SW 1271 (cell line): Measurements from ENCODE around the gene PDIK1L.

Source experiments
- DNase-seq, 2 experiments: peaks; one replicate each; lab custom pipeline; 2025; lab: John Stamatoyannopoulos, UW

The PDIK1L gene

DNA sequence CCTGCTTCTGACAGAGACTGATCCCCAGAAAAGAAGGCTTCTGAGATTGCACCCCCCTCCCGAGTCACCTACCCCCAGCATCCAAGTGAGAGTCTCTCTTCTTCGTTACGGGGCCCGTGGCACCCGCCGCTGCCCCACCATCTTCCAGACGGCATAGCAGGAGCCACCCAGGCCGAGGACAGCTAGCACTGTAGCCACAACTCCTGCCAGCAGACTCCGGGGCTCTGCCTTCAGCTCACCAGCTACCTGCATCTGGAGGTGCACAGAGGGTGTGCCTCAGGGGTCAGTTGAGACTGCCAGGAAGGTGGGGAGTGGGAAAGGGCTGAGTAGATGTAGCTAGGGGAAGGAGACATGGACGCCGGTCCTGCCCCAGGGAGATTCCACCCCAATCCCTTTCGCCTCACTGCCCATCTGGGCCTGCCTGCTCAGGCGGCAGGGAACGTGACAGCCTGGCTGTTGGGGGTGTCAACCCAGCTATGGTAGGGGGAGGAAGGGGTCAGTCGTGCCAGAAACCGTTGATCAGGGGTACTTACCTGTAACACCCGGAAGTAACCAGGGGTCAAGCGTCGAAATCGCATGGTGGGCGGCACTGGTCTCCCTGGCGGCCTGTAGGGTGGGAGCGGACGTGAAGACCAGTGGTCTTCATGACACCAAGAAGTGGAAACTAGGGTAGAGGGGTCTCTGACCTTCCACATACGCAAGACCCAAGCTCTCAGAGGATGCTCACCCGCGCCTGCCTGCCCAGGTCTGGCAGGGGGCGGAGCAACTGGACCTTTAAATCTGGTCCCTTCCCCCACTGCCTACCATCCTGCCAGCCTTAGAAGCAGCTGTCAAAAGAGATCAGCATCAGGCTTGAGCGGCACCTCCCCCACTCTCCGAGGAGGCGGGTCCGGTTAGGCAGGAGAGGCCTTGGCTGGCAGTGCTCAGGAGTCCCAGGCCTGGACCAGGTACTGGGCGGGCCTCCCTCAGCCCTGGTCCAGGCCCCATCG, 59.8 kb downstream of the PDIK1L start, which contains the start of gene ZNF593OS:
ZNF593OS (minus strand) TSS at position 749 of the 989 bp plus-strand sequence; CDS start at position 578, 171 bp downstream.
- no peak for DNase-seq
